HG03520 (cell line): ENCODE measurements around the gene EPHA4.

Experiments
- ATAC-seq: cut with Tn5 transposase; IDR thresholded peaks from one replicate; pipeline ENCODE4 v1.9.1; 2021; ENCODE audit warnings: mild to moderate bottlenecking, moderate library complexity; ENCODE audit not compliant: unreplicated experiment

EPHA4 gene

GRCh38 chr2:221410487-221410886, 161.6 kb downstream of the EPHA4 start:
- no peak for ATAC-seq

GRCh38 chr2:221407765-221408164, 164.3 kb downstream of the EPHA4 start:
- ATAC-seq, result no peak

GRCh38 chr2:221405521-221405920, 166.6 kb downstream of the EPHA4 start:
- ATAC-seq, result no peak

DNA sequence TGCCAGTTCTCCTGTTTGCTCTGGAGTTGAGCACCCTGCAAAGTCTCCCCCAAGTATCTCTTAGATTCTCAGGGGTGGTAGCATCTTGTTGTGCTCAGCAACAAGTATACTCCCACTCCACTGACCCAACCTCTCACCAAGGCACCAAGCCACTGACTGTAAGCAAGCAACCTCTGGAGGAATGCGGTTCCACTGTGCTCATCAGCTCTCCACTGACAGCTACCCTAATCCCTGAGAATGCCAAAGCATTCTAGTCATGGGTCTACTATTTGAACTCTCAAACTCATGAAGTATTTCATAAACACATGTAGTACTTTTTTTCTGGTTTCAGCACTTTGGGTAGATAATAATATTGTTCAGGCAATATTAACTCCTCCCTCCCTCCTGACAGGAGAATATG, 170.0 kb downstream of the EPHA4 start:
- no peak for ATAC-seq

DNA sequence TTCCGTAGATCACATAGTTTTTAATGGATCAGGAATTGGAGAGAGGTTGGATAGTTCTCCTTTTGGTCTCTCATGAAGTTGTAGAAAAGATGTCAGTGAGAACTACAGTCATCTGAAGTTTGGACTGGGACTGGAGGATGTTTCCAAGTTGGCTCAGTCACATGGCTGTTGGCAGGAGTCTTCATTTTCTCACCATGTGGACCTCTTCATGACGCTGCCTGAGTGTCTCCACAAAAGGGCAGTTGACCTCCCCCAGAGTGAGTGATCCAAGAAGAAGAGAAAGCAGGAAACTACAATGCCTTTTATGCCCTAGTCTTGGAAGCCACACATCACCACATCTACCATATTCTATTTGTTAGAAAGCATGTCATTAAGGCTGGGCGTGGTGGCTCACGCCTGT, 171.7 kb downstream of the EPHA4 start:
- ATAC-seq, result no peak

DNA sequence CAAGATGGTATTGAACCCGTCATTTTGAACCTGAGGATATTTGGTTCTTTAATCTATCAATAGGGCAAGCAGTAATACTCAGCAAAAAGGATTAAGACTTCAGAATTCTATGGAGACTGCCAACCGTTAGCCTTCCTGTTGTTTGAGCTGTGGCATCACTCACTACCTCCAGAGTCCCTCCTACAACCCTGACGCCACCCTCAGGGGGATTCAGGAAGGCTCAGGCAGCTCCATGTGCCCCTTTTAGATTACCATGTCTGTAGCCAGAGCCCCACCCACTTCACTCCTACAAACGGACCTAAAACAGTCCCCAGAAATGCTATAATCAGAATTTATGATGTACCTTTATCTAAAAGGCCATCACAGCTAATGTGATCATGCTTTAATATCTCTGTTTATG, 172.9 kb downstream of the EPHA4 start:
- ATAC-seq, result no peak

DNA sequence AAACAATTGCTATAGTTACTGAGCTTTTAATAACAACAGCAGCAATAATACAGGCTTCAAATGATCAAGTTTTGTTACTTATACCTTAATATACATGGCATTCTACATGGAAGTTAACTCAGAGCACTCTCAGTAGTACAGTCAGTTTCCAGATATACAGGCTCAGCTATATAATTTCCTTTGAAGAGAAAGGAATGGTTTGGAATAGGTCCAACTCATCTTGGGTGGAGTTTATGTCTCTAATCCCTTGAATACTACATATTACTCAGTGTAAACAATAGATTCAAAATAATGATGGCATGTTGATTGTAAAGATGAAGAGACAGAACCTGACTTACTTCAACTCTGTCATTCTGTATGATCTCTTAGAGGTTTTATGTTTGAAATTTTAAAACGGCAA, 174.9 kb downstream of the EPHA4 start:
- no peak for ATAC-seq

DNA sequence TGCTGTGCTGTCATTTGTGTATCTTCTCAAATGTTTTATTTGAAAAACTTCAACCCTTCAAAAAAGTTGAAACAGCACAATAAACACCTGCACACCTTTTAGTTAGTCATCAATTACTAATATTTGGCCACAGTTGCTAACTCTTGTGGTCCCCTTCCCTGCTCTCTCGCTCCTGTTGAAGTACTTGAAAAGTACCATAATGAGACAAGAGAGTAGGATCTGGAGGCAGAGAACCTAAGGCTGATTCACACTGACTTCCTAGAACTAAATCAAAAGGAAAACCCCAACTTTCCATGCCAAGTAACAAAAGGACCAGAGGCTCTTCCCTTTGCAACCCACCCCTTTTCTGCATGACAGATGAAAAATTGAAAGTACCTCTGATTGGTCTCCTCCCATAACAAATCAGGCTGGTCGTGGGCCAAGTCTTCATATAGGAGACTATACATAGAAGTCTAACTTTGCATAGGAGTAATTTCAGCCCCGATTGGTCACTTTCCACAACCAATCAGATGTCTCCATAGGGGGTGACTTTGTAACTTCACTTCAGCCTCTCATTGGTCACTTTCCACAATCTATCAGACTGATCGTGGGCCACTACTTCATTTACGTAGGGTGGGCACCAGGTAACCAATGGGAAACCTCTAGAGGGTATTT, 179.7 kb downstream of the EPHA4 start:
- no peak for ATAC-seq

GRCh38 chr2:221390878-221391277, 181.2 kb downstream of the EPHA4 start:
- no peak for ATAC-seq

DNA sequence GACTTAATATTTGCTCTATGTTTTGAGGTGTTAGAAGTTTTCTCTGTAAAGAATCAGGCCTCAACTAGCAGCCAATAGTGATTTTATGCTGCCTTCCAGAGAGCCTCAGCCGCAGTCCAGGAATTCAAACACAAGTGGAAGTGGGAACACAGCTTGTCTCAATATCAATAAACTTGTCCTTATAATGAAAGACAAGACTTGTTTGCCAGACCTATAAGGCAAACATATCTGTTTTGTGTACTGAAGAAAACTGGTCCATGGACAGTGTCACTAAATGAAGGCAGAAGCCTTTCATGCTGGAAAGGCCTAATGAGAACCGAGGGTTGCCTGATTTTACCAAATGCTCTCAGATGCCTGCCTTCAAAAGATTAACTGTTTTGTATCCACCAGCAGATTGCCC, 182.2 kb downstream of the EPHA4 start:
- ATAC-seq, result no peak

- ATAC-seq, result no peak
Observed at GRCh38 chr2:221389421-221389820, 182.7 kb downstream of the EPHA4 start.

DNA sequence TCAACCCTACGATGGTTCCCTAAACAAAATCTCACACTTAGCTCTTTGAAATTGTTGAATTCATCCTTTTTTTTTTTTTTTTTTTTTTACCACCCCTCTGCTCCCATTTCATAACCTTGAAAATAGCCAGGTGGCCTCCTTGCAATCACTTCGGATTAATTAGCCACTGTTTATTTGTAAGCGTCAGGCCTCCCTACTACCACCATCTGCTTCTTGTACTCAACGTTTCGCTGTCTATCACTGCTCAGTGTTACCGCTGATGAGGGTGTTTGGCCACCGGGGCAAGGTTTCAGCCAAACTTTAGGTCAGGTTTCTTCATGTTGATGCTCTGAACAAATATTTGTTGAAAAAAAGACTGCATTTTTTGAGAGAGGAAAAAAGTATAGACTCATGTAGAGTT, 183.2 kb downstream of the EPHA4 start:
- no peak for ATAC-seq

DNA sequence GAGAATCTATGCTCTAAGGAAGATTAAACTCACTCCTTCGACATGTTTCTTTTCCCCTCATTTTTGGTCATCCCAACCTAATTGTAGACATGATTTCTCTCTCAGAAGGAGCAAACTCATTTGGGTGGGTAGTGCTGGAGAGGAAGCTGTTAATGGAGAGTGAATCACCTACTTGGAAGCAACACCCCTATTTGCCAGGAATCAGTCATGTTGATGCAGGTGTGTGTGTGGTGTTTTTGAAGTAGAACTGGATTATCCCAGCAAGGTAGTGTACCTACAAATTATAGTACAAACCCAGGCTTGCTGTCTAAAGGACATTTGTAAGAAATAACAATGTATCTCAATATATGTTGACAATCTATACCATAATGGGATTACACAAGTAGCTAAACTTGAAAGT, 186.4 kb downstream of the EPHA4 start:
- no peak for ATAC-seq

- ATAC-seq, result no peak
Observed at GRCh38 chr2:221381928-221382488, 190.1 kb downstream of the EPHA4 start.

- ATAC-seq, result no peak
Observed at GRCh38 chr2:221380686-221381085, 191.4 kb downstream of the EPHA4 start.

GRCh38 chr2:221380062-221380461, 192.0 kb downstream of the EPHA4 start:
- no peak for ATAC-seq

DNA sequence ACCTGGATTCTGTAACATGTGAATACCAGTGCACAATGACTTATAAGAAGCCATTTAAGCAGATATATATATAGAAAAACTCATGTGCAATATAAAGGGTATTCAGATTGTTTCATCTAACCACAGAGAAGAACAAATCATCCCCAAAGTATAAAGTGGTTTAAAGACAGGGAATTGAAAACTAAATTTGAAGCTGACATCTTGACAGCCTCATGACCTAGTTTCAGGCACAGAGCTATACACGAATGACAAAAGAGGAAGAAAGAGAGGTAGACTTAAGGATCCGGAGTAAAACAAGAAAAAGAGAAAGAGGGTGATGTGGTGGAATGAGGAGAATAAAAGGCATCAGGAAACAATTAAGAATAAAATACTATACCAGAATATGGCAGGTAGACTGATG, 194.5 kb downstream of the EPHA4 start:
- no peak for ATAC-seq

DNA sequence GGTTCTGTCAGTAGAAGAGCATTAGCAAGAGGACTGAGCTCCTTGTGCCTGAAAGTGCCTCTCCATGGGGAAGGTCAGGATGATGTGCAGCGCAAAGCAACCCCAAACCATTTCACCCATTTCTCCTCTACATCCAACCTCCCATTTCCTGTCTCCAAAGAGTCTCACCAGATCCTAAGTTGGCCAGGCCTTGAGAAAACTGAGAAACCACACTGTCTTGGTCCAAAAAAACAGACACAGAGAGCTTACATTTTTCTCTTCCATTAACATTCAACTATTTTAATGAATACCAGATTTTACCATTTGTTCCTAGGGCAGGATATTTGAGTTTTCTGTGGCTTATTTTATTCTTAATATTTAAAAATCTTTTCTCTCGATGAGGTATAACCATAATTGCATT, 195.0 kb downstream of the EPHA4 start:
- no peak for ATAC-seq

GRCh38 chr2:221374234-221374633, 197.9 kb downstream of the EPHA4 start:
- no peak for ATAC-seq

DNA sequence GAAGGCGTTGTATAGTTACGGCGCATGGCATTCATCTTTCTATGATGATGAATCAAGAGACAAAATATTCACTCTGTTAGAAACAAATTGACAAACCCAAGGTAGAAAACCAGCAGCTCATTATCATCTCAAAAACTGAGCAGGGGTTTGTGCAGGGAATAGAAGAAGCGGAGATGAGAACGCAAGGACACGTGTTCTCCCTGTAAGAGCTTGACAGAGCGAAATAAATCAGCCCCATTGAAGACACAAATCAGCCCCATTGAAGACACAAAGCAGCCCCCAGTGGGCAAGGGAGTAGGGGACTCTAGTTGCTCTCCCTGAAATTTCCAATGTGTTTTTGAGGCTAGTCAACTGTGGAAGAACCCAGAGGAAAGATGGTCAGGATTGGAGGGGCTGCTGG, 199.2 kb downstream of the EPHA4 start:
- no peak for ATAC-seq

- no peak for ATAC-seq
Observed at GRCh38 chr2:221372159-221372884, 199.8 kb downstream of the EPHA4 start.

DNA sequence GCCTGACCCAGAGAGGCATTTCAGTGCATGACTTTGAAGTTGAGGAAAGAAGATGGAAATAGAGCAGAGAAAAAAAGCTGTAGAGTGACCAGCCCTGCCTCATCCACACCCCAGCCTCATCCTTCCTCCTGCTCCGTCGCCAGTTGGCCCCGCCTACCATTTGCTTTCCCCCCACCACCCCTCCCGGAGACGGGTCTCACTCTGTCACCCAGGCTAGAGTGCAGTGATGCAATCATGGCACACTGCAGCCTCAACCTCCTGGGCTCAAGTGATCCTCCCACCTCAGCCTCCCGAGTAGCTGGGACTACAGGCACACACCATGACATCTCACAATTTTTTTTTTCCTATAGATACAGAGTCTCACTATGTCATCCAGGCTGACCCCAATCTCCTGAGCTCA, 200.8 kb downstream of the EPHA4 start:
- no peak for ATAC-seq

- ATAC-seq, result no peak
Observed at GRCh38 chr2:221370857-221371211, 201.3 kb downstream of the EPHA4 start.
